Gastrocnemius medialis (tissue), 4 donors: ENCODE measurements around the gene SH3PXD2B.

ENCODE experiments used
- CTCF ChIP-seq, 5 experiments: fragments of 450-650 bp in 3 of 5; fragments of 200-600 bp in 2 of 5; sonication (generic) in 2 of 5; IDR thresholded peaks in 4 of 5; conservative IDR thresholded peaks in 1 of 5; 1 replicate in 4 of 5; 2 replicates in 1 of 5; pipeline ENCODE4 v1.5.1; 2016 to 2019; ENCODE audit warnings: antibody characterized with exemption in 5 of 5, mild to moderate bottlenecking in 3 of 5, moderate library complexity in 3 of 5
- POLR2A ChIP-seq, 2 donors: fragments of 450-650 bp; IDR thresholded peaks; one replicate each; pipeline ENCODE4 v1.6.1; 2017; ENCODE audit warnings: antibody characterized with exemption in 2 of 2, mild to moderate bottlenecking in 2 of 2, moderate library complexity in 2 of 2

GRCh38 chr5:172404746-172405145, 49.6 kb downstream of the SH3PXD2B start:
- no peak for TF ChIP-seq POLR2A (IDR thresholded peaks at IDR 0.05)
- TF ChIP-seq CTCF (IDR thresholded peaks at IDR 0.05 in 4 of 5, conservative IDR thresholded peaks at IDR 0.05 in 1 of 5), result no peak
